HG03575 (cell line): ENCODE measurements around the gene OSBPL5.
"Not testable (repeated sequence)": the region's sequence is repeated elsewhere in the genome, so short reads cannot be mapped to it uniquely, and the experiment has no call there.

Experiments used
- ATAC-seq: cut with Tn5 transposase; IDR thresholded peaks from one replicate; pipeline ENCODE4 v1.9.1; 2021; ENCODE audit not compliant: unreplicated experiment, insufficient number of reproducible peaks, low FRiP score; ENCODE audit errors: extremely low read depth

Gene OSBPL5

GRCh38 chr11:3127706-3128355 lies 37.3 kb downstream of the OSBPL5 start:
- ATAC-seq: no peak

GRCh38 chr11:3126901-3127691 lies 38.0 kb downstream of the OSBPL5 start:
- ATAC-seq: no peak

GRCh38 chr11:3126207-3126865 lies 38.8 kb downstream of the OSBPL5 start:
- no peak for ATAC-seq

- ATAC-seq: no peak
These were observed 40.3 kb downstream of the OSBPL5 start for GRCh38 chr11:3124821-3125220.

GRCh38 chr11:3123761-3124733 lies 41.1 kb downstream of the OSBPL5 start:
- no peak for ATAC-seq

GRCh38 chr11:3123305-3123704 lies 41.8 kb downstream of the OSBPL5 start:
- ATAC-seq: no peak

- no peak for ATAC-seq
These were observed 42.3 kb downstream of the OSBPL5 start for GRCh38 chr11:3122775-3123201.

- ATAC-seq: no peak
These were observed 43.0 kb downstream of the OSBPL5 start for GRCh38 chr11:3121931-3122774.

- no peak for ATAC-seq
These were observed 43.7 kb downstream of the OSBPL5 start for GRCh38 chr11:3121416-3121815.

GRCh38 chr11:3120071-3120792 lies 44.9 kb downstream of the OSBPL5 start:
- ATAC-seq: no peak

GRCh38 chr11:3119141-3119821 lies 45.8 kb downstream of the OSBPL5 start:
- ATAC-seq: no peak

GRCh38 chr11:3115321-3115720 lies 49.8 kb downstream of the OSBPL5 start:
- no peak for ATAC-seq

GRCh38 chr11:3113661-3114060 lies 51.4 kb downstream of the OSBPL5 start:
- not testable (repeated sequence) for ATAC-seq

GRCh38 chr11:3111919-3112690 lies 53.0 kb downstream of the OSBPL5 start:
- ATAC-seq: no peak

- ATAC-seq: no peak
These were observed 53.6 kb downstream of the OSBPL5 start for GRCh38 chr11:3111466-3111865.
